Measurements from ENCODE around the gene IFNB1.

IFNB1 gene

DNA sequence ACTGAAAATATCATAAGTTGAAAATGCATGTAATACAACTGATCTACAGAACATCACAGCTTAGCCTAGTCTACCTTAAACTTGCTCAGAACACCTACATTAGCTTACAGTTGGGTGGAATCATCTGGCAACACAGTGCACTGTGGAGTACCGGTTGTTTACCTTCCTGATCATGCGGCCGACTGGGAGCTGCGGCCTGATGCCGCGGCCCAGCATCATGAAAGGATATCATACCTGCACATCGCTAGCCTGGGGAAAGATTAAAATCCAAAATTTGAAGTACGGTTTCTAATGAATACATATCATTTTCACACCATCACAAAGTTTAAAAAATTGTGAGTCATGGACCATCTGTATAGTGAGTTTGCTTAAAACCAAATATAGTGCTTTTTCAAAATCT, 48.1 kb downstream of the IFNB1 start:
- H3K4me3 ChIP-seq (ENCODE audit: low read depth in 1 of 2, low read length in 2 of 2), result no peak overlapping the region
- no peaks in the 10 kb centered on the region for H3K9me3 ChIP-seq (ENCODE audit: control insufficient read depth in 1 of 2, low read length in 2 of 2)
- H3K4me1 ChIP-seq (ENCODE audit: control insufficient read depth in 1 of 2, insufficient read depth in 2 of 2, low read length in 2 of 2), result peaks cover 0 to 20% of the 10 kb centered on the region in 2 donors
- H3K27ac ChIP-seq (ENCODE audit: low read length), result no peak overlapping the region
- no peaks in the 10 kb centered on the region for H3K27me3 ChIP-seq (ENCODE audit: low read depth, low read length)
- H3K36me3 ChIP-seq (ENCODE audit: control insufficient read depth in 1 of 2, insufficient read depth in 2 of 2, low read length in 2 of 2), result peaks cover 0 to 6% of the 10 kb centered on the region in 2 donors

DNA sequence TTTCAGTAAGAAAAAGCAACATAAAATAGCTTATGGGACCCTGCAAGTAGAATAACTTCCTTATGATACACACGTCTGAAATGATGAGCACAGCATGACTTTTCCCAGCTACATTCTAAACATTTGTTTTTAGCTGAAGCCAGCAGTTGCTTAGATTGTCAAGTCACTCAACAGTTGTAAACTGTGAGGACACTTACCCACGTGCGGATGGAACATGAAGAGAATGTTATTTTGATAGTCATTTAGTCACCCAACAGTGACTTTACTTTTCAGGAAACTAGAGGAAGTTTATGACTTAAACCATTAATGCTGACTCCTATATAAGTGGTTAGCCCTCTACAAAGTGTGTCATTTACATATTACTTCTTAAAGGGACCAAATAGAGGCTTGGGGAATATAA, 49.3 kb downstream of the IFNB1 start:
- Histone ChIP-seq H3K4me3 (ENCODE audit: low read depth in 1 of 2, low read length in 2 of 2) (no peak overlapping the region), H3K27ac (ENCODE audit: low read length) (no peak overlapping the region), H3K36me3 (ENCODE audit: control insufficient read depth in 1 of 2, insufficient read depth in 2 of 2, low read length in 2 of 2) (peaks cover 0 to 6% of the 10 kb centered on the region in 2 donors), H3K9me3 (ENCODE audit: control insufficient read depth in 1 of 2, low read length in 2 of 2) (no peaks in the 10 kb centered on the region), H3K4me1 (ENCODE audit: control insufficient read depth in 1 of 2, insufficient read depth in 2 of 2, low read length in 2 of 2) (peaks cover 0 to 20% of the 10 kb centered on the region in 2 donors), H3K27me3 (ENCODE audit: low read depth, low read length) (no peaks in the 10 kb centered on the region)

DNA sequence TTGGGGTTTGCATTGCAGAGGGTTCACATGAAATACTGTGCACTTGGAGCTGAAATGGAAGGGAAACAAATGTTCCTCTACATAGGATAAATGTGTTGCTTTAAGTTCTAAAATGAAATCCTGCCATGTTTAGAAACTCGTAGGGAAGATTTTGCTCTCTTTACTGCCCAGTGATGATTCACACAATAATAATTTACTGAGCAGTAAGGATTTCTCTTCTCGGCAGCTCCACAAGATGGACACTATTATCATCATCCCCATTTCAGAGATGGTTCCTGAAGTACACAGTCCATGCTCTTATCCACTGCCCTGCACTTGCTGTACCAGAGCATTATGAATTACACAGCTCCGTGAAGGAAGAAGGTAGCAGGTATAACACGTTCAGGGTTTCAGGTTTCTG, 50.4 kb downstream of the IFNB1 start:
- no peak overlapping the region for H3K27ac ChIP-seq (ENCODE audit: low read length)
- peaks cover 0 to 20% of the 10 kb centered on the region in 2 donors for H3K4me1 ChIP-seq (ENCODE audit: control insufficient read depth in 1 of 2, insufficient read depth in 2 of 2, low read length in 2 of 2)

More for the DNA sequence above, 50.4 kb downstream of the IFNB1 start:
- Histone ChIP-seq H3K36me3 (ENCODE audit: control insufficient read depth in 1 of 2, insufficient read depth in 2 of 2, low read length in 2 of 2) (peaks cover 0 to 6% of the 10 kb centered on the region in 2 donors), H3K9me3 (ENCODE audit: control insufficient read depth in 1 of 2, low read length in 2 of 2) (no peaks in the 10 kb centered on the region), H3K4me3 (ENCODE audit: low read depth in 1 of 2, low read length in 2 of 2) (no peak overlapping the region), H3K27me3 (ENCODE audit: low read depth, low read length) (no peaks in the 10 kb centered on the region)
